ENCODE measurements around the gene NAV2.

NAV2 gene

DNA sequence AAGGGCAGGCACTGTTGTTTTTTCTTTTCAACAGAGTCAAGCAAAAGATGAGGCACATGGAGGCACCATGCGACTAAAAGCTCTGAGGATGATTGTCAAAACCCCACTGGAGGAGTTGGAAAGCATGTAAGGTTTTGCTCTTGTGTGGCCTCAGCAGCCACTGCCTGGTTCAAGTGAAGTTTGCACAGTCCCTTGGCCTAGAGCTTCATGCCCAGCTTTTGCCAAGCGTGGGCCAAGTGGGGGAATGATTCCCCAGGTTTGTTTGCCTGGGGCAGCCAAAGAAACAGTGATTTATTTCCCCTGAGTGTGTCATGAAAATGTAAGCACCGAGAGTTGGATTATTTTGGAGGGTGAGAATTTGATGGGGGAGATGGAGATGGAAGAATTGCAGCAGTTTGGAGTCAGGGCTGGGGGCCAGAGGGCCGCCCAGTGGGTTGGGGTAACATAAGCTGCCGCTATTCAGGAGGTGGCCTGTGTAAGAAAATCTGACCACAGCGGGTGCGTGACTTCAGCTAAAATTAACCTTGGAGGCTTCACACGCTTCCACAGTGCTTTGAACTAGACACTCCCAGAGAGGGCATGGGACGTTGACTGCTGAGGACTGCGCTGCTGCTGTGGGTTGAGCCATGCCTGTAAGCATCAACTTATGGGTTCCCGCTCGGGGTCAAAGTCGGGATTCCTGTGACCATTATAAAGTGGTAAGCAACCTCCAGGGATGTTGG is 100.7 kb downstream of the NAV2 start:
- DNase-seq, result no peak

DNA sequence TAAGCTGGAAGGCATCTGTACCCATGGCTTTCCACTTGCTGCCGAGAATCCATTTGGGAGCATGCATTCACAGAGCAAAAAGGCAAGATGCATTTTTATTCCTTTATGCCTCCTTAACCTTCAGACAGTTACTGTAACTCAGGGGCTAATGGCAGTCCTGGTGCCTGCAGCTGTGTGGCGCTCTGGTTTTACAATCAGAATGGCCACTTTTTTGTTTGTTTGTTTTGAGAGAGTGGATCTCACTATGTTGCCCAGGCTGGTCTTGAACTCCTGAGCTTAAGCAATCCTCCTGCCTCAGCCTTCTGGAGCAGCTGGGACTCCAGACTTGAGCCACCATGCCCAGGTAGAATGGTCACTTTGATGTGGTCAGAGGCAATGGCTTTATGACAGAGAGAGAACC is 101.8 kb downstream of the NAV2 start:
- DNase-seq, result no peak

DNA sequence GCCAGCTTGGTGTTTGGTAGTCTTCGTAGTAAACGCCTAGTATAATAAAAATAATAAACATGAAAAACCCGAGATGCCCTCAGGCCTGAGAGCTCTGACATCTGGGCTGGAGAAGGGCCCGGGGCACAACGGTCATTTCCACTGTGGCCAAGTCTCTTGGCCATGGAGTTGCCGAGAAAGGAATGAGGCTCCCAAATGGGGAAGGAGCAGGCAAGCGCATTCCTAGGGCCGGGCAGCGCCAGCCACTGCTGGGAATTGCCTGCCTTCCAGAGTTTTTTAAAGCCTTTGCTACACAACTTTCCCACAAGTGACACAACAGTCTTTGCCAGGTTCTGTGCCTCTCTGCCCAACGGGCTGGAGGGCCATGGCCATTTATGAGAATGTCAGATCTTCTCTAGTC is 103.4 kb downstream of the NAV2 start:
- DNase-seq, result no peak

DNA sequence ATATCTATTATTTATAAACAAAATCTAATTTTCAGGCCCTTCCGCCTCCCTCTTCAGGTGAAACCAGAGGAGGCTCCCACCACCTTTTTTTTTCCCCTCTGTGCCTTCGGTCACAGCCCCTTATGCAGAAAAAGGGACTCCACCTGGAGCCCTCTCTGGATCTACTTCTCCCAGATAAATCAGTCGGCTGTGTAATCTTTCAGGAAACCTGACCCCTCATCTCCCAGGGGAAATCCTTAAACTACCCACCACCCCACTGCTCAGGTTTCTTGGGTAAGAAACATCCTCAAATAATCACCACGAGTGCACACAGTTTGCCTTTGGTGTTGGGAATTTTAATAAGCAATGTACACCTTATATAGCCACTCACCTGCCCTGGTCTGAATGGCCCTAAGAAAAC is 104.2 kb downstream of the NAV2 start:
- DNase-seq, result no peak

DNA sequence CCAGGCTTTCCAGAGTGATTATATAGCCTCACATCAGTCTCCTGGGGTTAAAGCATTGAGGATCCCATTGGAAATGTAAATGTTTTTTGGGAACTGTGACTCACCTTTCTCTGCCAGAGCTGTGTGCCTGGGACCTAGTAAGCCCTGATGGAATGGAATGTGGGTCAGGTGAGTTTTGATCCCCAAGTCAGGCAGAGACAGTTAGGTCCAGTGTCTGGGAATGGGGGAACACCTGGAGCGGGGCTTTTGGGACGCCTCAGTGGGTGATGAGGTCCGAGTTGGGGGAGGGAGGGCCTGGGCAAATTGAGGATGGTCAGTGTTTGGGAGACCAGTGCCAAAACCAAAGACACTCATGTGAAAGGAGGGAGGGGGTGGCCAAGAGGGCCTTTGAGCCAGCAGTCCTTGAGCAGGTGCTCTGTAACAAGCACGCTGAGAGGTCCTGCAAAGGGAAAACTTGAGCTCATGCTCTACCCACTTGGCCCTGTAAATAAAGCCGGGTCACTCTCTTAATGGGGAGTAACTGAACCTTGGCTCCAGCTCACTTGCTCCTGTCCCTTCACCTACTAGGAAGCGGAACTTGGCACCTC is 104.7 kb downstream of the NAV2 start:
- DNase-seq, result no peak

DNA sequence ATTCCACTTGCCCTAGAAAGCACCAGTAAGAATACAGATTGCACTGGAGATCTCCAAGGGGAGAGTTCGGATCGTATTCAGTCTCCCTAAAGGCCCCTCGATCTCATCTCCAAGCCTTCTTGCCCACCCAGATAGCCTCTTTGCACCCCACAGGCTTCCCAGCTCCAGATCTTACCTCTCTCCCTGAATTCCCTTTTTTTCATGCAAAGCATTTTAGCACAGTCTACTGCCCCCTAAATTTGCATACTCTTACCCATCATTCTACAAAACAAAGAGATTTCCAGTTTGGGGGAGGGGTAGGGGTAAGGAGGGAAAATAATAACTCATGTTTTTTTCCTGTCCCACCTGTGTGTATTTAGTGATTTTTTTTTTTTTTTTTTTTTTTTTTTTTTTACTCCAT is 105.2 kb downstream of the NAV2 start:
- no peak for DNase-seq

DNA sequence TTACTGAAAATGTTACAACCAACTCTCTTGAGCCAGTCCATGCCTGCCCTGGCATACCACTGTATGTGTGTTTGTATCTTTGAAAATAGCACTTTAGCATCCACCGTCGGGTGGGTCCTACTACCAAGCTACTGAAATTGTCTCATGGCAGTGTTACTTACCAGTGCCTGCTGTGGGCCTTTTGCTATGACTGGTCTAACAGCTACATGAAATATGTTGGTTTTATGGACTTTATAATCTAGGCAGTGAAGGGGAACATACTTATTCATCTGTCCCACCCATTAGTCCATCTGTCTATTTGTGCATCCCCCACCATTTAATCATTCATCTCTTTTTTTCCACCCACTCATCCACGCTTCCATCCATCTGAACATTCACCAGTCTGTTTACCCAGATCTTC is 106.0 kb downstream of the NAV2 start:
- DNase-seq, result no peak

DNA sequence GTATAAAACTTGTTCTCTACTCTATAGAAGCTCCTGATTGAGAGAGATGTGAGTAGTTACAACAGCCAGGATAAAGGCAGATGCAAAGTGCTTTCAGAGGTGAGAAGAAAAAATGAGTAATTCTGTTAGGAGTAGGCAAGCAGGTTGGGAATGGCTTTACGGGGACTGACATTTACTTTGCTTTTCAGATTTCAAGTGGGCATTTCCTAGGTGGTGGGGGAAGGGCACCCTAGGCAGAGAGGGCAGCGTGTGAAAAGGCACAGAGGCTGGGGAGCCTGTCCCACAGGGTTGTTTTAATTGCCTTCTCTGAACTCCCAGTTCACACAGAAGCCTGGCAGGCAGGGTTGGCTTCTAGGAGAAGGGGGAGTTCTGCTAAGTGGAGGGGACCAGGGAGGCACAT is 106.5 kb downstream of the NAV2 start:
- no peak for DNase-seq

DNA sequence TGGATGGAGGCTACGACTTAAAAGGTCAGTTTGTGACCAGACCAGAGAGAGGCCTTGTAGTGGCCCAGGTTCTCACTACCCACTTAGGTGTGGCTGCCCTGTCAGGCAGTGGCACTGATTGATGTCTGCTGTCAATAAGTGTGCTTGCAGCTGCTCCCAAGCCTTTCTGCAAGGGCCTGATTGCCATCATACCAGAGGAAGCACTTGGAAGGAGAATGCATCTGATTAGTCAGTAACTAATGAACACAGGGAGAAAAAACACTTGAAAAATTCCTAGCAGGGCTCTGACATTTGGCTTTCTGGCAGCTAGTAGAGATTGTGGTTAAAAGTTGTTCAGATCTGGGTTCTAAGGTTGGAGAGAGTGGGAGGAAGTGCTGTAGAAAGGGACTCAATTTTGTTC is 107.5 kb downstream of the NAV2 start:
- no peak for DNase-seq

DNA sequence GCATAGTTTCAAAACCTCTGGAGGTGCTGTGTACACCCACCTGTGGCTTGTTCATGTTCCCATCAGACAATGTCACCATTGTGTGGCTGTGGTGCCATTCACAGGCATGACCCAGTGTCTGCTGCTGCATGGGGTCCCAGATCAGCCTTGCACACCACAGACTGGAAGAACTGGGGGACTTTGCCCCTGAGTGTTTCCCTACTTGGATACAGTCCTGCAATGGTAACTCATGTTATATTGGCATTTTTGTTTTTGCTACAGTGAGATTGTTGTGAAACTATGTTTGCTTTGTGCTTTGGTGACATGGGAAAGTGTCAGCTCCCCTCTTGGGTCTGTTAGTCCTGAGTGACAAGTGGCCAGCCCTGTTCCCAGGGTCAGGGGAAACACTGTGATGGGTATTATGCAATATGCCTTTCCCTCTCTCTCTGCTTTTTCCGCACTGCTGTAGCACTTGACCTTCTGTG is 108.8 kb downstream of the NAV2 start:
- DNase-seq, result no peak

DNA sequence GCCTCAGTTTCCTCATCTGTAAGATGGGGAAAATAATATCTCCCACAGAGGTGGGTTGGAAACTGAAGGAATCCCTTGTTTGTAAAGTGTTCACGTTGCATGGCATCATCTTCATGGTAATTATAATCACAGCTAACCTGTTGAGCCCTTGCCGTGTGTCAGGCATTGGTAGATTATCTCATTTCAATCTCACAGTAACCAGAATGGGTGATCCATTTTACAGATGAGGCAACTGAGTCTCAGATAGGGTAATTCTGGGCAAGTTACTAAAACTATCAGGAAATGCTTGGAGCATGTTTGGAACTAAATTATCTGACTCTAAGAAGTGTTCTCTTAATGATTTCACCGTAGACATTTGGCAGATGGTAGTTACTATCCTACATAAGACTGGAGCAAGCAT is 109.4 kb downstream of the NAV2 start:
- no peak for DNase-seq

DNA sequence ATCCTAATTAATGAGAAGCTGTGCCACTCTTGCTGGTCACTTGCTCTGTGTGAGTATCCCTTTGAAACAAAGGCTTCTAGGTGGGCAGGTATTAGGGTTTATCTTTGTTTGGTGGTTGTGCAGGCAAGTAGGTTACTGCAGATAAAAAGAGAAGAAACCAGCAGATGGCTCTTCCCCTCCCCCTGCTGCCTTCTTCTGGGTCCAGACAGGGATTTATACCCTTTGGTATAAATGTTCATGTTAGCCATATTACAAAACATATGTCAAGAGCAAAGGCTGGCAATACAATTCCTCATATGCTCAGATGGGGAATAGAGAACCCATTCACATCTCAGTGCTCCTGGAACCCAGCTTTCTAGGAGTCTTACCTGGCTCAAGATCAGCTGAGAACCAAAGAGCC is 109.9 kb downstream of the NAV2 start:
- no peak for DNase-seq

DNA sequence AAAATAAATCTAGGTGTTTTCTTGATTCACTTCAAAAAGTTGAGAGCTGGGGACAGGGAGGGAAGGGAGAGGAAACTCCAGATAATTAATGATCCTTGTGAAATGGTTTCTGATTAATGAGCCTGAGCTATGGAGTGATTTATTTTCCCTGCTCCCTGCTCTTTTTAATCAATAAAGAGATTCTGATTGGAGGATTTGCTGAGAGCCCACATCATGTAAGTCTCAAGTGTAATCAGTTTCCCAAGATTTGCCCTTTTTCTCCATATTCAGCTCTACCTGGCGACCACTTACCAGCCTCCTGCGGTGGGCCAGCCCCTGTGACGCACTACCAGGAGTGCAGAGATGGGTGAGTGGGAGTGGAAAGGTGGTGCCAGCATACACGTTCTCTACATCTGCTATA is 114.0 kb downstream of the NAV2 start:
- DNase-seq, result no peak

DNA sequence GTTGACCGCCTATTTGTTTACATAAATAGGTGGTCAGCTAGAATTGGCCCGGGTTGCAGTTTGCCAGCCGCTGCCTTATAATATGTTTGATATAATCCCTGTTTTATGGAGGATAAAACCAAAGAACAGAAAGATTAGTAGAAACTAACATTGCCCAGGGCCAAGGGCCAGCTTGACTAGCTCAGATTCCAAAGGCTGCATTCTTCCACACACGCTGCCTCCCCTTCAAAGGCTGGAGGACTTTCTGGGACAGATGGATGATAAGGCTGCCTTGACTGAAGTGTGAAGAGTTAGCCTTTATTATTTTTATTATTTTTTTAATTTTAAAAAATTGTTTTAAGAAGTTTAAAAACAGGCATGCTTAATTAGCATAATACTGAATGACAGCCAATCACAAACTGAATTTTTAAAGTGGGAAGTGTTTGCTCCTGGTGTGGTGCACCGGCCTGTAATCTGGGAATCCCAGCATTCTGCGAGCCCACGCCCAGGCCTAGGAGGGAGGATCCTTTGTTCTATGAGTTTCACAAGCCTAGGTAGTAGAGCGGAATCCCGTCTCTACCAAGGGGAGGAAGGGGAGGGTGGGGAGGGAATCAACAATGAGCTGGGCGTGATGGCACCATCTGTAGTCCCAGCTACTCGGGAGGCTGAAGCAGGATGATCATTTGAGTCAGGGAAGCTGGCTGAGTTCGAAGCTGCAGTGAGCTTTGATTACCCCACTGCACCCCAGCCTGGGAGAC is 114.9 kb downstream of the NAV2 start:
- DNase-seq, result no peak

DNA sequence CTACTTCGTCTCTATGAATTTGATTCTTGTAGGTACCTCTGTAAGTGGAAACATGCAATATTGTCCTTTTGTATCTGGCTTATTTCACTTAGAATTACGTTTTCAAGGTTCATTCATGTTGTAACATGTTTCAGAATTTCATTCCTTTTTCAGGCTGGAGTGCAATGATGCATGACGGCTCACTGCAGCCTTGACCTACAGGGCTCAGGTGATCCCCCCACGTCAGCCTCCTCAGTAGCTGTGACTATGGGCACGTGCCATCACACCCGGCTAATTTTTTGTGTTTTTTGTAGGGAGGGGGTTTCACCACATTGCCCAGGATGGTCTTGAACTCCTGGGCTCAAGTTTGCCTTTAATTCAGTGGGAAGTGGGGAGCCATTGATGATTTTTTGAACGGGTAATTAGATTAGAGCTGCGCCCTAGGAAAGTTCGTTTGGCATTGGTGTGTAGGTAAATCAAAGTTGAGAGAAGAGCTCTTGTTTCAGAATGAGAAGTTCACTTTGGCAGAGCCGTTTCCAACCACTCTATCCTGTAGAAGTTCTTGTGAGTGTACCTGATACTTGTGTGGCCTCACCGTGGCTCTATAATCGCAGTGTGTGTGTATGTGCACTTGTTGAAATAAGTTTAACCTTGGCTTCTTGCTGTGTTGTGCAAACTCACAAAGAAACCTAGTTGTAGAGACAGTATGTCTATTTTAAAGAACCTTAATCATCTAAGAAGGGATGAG is 115.9 kb downstream of the NAV2 start:
- DNase-seq, result no peak

DNA sequence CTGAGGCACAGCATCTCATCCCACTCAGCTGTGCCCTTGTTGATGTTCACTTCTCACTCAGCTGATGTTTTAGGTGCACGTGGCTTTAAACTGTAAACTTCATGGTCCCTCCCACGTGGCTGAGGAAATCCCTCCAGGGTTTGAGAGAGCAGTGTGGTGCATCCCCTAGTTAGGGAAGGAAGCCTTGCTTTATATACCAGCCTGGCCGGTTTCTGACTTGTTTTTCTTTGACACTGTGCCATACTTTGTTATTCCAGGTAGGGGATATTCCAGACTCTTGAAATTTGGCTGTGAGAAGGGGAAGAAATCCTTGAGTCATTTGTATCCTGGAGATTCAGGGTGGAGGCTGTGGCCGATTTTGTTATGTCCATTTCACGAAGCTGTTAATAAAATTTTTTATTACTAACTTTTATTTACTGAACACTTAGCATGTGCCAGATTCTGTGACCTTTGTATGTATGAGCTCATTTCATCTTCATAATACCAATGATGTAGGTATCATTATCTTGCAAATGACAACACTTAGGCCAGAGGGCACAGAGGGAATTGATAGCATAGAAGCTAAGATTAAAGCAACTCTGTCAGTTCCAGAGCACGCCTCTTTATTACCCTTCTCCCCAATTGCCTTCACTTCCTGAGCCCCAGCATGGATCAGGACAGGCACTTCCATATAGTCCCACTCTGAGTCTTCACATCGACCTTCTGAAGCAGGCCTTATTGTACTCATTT is 116.6 kb downstream of the NAV2 start:
- DNase-seq, result no peak

DNA sequence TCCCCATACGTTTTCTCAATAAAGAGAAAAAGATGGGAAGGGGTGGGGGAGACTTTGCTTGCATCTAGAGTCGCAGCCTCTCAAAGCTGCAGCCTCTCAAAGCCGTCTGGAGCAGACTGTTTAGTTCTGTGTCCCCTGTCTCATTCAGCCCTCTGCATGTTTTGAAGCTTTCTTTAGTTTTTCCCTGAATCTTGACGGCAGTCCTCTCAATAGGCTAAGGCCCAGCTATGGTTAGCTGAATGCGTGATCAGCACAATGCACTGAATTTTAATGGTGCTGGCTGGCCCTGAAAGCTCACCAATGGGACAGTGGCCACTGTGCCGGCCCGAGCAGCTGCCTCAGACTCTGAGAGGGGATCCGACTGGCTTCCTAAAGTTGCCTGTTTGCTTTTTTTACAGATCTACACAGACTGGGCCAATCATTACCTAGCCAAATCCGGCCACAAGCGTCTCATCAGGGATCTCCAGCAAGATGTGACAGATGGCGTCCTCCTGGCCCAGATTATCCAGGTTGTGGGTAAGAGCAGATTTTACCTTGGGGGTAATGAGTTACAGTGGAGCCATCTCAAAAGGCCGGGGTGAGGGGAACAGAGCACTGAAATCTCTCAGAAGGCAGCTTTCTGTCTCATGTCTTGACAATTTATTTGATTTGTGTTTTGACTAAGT is 119.6 kb downstream of the NAV2 start:
- DNase-seq, result peak; percentile 16

DNA sequence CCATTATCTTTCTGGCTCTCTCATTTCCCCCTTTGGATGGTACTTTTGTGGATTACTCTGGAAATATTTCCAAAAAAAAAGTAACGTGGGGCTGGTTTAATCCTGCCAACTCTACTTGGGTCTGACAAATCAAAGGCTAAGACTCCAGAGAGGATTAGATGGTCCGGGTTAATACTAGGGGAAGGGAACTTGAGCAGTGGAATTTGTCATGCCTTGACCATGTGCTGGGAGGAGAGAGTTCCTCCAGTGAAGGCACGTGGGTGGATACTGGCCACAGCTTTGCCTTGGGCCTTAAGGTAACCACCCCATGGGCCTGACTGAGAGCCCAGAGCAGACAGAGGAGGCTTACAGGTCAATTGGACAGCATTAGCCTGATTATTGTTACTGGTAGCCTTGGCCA is 120.3 kb downstream of the NAV2 start:
- DNase-seq, result no peak

DNA sequence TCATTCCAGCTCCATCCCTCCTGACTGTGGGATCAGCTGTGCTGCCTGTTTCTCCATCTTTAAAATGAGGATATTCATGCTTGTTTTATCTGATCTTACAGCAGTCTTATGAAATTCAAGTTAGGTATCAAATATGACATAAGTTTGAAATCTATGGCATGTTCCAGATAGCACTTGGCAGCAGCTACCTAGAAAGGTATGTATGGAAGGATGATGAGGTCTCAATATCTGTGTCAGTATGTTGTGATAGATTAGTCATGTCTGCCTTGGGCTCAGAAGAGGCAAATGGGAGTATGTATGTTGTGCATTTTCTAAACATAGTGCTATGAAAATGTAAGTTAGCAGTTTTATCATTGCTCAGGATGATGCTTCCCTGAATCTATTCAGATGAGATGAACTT is 122.1 kb downstream of the NAV2 start:
- DNase-seq, result no peak

DNA sequence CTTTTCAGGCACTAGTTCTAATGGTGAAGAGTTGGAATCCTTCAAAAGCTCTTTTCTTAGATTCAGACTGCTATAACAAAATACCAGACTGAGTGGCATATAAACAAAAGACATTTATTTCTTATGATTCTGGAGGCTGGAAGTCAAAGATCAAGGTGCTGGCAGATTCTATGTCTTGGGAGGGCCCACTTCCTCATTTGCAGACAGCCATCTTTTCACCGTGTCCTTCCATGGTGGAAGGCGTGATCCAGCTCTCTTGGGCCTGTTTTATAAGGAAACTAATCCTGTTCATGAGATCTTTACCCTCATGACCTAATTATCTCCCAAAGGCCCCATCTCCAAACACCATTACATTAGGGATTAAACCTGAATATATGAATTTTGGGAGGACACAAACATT is 124.0 kb downstream of the NAV2 start:
- DNase-seq, result no peak

DNA sequence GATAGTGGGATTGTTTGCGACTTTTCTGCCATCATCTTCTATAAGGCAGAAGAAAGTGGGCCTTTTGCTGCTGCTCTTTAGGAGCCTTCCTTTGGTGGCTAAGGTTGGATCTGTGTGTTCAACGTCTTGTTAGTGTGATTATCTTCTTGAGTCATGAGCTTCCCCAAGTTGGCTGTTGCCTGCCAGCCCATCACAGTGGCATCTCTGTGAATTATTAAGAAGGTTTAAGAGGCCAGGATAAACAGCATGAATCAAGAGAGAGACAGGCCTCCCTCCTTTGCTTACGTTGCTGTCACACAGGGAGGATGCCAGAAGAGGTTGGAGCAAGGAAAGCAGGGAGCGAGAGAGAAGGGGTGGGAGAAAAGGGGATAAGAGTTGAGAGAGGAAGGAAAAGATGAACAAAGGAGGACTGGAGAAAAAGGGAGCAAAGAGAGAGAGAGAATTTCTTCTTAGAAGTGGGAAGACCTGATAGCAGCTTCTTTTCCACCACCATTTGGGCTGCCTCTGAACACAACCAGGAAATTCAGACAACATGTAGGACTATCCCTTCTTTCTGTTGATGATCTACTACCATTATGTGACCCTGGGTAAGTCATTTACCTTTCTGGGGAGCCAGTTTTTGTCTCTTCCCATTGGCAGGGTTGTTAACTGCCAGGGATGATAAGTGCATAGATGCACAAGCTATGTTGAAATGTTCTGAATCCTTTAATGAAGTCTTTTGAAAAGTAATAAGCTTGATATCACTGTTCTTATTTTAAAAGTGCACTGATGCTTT is 126.5 kb downstream of the NAV2 start:
- no peak for DNase-seq

DNA sequence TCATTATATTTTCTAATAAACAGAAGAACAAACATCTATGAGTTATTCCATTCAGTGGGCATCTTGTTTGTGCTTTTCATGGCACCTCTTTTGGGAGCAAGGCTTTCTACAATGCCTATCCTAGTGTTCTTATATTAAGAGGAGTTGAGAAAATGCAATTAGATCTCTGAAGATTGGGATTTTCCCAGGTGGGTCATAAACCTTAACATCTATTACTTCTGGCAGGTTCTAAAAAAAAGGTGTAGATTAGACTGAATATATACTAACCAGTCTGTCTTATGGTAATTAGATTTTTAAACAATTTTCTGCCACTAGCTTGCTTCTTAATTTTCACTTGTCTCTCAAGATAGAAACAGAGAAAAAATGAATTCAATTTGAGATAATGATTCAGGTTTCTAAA is 128.3 kb downstream of the NAV2 start:
- DNase-seq, result no peak

Data from DMS 273 treated with DMSO at 0.1 percent for 48 hours (cell line).